ENCODE data around the gene FAM117A. TPM values are rescaled to one million over a fixed set of nuclear protein-coding genes. Genes with fewer than 3 reads are reported as not detected.

The FAM117A gene
- total and polyA plus RNA-seq, 10 of the 15 experiments (the other 5 are each of a cell fraction or from before 2014, with no cell fraction given) = 2.1 to 29.6 (median 20.0) TPM

- DNase-seq (ENCODE audit: low read depth, low spot score) (no peak), ATAC-seq (no peak), FAIRE-seq (no peak)
- TF ChIP-seq ZNF687 (IDR thresholded peaks at IDR 0.05) = no peak
- TF ChIP-seq NR2C1 (IDR thresholded peaks at IDR 0.05) = no peak
- no peak for TF ChIP-seq RB1 (IDR thresholded peaks at IDR 0.05; ENCODE audit: borderline replicate concordance)
- TF ChIP-seq FOS (IDR thresholded peaks at IDR 0.05; ENCODE audit: borderline replicate concordance, extremely low read depth, insufficient read length) = no peak
- no peak for TF ChIP-seq SKIL (IDR thresholded peaks at IDR 0.05; ENCODE audit: low read depth, poor library complexity, severe bottlenecking)
- no peak for TF ChIP-seq ZBED1 (IDR thresholded peaks at IDR 0.05; ENCODE audit: borderline replicate concordance)
- RAD21 ChIA-PET (ENCODE audit: unreplicated experiment) = interaction anchor here (0.7 to 5.7 kb wide), 3 partner anchors 63 to 131 kb away, joined by 3 to 70 read pairs (median 5); partner anchors contain the start of gene FAM117A
- Histone ChIP-seq H3K4me3 (no peak overlapping the region), H3K9me3 (replicated peaks; ENCODE audit: control insufficient read depth, insufficient read depth, low read length) (no peaks in the 10 kb centered on the region), H3K4me2 (ENCODE audit: control insufficient read depth, insufficient read depth) (no peak overlapping the region), H3K27ac (ENCODE audit: control insufficient read depth, insufficient read depth) (no peak overlapping the region), H4K20me1 (ENCODE audit: control insufficient read depth, insufficient read depth) (no peaks in the 10 kb centered on the region), H2AFZ (ENCODE audit: control insufficient read depth, low read depth, low read length) (no peak overlapping the region), H3K27me3 (replicated peaks in 1 of 2; ENCODE audit: control insufficient read depth in 2 of 2, insufficient read depth in 2 of 2, low read length in 1 of 2) (no peaks in the 10 kb centered on the region), H3K79me2 (ENCODE audit: control insufficient read depth, insufficient read depth, low read length) (no peaks in the 10 kb centered on the region), H3K4me1 (ENCODE audit: control insufficient read depth, insufficient read depth, low read length) (peaks cover 9% of the 10 kb centered on the region), H3K36me3 (ENCODE audit: control insufficient read depth in 2 of 2, insufficient read depth in 2 of 2, low read length in 1 of 2) (peaks cover 17 to 25% of the 10 kb centered on the region in 2 experiments), H3K9ac (ENCODE audit: control insufficient read depth, insufficient read depth, low read length) (no peak overlapping the region)
- intact Hi-C loops (cut with micrococcal nuclease; ENCODE audit: unreplicated experiment) = loop anchor here (10.0 kb wide), 1 partner anchor 294 kb away; the partner anchor contains the start of gene DLX3
- POLR2A ChIA-PET = interaction anchor here (1.0 kb wide), 1 partner anchor 9 kb away, joined by 3 read pairs; no protein-coding TSS in a partner anchor
- WGBS (ENCODE audit: insufficient coverage, insufficient replicate concordance, low lambda C conversion rate, missing lambda C conversion rate) = 87% methylated on average over 6 of the region's 6 CpGs
- SMC1A ChIA-PET (ENCODE audit: uncharacterized antibody, unreplicated experiment) = interaction anchor here (1.0 to 10.0 kb wide), 3 partner anchors 73 to 132 kb away, joined by 3 to 121 read pairs (median 5); no protein-coding TSS in a partner anchor
- in situ Hi-C loops (cut with MboI) = loop anchor here (10.0 kb wide), 1 partner anchor 294 kb away; the partner anchor contains the start of gene DLX3
- BruUV-seq (replicated peaks) = no TSS peak
- CTCF ChIA-PET = interaction anchor here (1.1 to 21.7 kb wide), 4 partner anchors 9 to 145 kb away, joined by 3 to 483 read pairs (median 6); partner anchors contain the start of gene NXPH3
These were observed 63.0 kb downstream of the FAM117A start for GRCh38 chr17:49700960-49701359.

Data from GM12878 (cell line).